MV-4-11 (cell line): Measurements from ENCODE around the gene ARMC2.
"Not testable (repeated sequence)": the region's sequence is repeated elsewhere in the genome, so short reads cannot be mapped to it uniquely, and the experiment has no call there.

Experiments
- DNase-seq: peaks from one replicate; lab custom pipeline; 2025; lab: John Stamatoyannopoulos, UW

Gene ARMC2

GRCh38 chr6:108916026-108916686, 67.9 kb downstream of the ARMC2 start:
- no peak for DNase-seq

DNA sequence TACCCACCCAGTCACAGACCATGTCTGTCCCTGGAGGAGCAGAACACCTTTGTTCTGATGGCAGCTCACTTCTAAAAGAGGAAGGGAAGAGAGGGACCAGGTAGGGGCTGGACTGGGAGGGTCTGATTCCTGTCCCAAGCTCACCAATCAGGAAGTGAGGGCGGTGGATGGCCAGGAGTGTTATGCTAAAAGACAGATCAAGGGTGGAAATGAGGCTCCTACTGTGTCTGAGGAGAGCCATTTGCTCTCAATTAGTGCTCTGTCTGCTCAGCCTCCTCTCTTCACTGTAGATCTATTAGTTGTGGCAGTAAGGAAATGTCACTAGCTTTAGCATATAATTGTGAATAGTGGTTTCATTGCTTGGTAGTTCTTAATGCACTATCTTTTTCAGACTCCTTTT, 72.5 kb downstream of the ARMC2 start:
- DNase-seq = no peak

GRCh38 chr6:108921547-108922361, 73.5 kb downstream of the ARMC2 start:
- peak; percentile 97 for DNase-seq

DNA sequence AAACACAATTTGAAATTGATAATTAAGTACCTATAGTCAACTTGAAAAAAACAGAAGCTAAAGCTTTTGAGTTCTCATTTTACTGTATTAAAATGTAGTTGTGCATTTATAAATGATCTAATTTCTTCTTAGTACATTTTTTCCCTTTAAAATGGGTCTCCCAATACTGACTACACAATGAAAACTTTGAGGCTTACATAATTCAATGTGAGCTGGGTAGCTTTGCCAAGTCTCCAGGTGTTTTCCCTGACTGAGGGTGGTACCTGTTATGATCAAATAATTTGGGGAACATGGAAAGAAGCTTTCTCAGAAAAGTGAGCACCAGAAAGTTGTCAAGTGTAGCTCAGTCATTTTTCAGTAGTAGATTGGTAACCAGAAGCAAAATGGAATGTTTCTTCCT, 74.3 kb downstream of the ARMC2 start:
- DNase-seq = no peak

- no peak for DNase-seq
Measured at GRCh38 chr6:108927927-108928326, 79.7 kb downstream of the ARMC2 start.

GRCh38 chr6:108928650-108929049, 80.4 kb downstream of the ARMC2 start:
- no peak for DNase-seq

DNA sequence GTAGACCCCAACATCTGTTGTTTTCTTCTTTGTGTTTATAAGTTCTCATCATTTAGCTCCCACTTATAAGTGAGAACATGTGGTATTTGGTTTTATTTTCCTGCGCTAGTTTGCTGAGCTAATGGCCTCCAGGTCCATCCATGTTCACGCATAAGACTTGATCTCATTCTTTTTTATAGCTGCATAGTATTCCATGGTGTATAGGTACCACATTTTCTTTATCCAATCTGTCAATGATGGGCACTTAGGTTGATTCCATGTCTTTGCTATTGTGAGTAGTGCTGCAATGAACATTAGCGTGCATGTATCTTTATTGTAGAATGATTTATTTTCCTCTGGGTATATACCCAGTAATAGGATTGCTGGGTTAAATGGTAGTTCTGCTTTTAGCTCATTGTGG, 82.9 kb downstream of the ARMC2 start:
- not testable (repeated sequence) for DNase-seq

GRCh38 chr6:108937170-108937569, 88.9 kb downstream of the ARMC2 start:
- DNase-seq = no peak

DNA sequence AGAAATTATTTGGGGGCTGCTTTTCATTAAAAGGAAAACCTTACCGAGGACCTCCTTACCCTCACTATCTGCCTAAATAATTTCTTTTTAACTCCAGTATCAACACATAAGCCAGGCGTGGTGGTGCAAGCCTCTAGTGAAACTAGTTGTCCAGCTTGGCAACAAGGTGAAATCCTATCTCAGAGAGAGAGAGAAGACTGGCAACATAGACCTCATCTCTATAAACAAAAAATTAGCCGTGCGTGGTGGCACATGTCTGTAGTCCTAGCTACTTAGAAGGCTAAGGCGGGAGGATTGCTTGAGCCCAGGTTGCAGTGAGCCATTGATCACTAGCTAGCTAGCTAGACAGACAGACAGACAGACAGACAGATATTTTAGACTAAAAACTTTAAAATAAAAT, 92.5 kb downstream of the ARMC2 start:
- DNase-seq = no peak

DNA sequence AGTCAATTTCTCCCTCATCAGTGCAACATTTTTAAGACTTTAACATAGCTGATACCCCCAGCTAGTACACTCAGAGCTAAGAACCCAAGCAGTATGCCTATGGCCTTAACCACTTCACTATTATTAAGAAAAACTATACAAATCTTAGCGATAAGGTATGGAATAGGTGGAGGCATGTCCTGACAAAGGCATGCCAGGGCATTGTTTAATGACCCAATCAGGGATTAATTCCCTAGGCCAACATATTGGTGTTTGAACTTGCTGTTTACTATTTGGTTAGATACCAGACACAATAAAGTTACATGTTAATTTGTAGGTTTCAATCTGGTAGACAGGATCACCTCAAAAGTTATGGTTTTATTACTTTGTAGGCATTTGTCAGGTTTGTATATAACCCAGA, 93.1 kb downstream of the ARMC2 start:
- DNase-seq = no peak

GRCh38 chr6:108941859-108942258, 93.6 kb downstream of the ARMC2 start:
- no peak for DNase-seq

DNA sequence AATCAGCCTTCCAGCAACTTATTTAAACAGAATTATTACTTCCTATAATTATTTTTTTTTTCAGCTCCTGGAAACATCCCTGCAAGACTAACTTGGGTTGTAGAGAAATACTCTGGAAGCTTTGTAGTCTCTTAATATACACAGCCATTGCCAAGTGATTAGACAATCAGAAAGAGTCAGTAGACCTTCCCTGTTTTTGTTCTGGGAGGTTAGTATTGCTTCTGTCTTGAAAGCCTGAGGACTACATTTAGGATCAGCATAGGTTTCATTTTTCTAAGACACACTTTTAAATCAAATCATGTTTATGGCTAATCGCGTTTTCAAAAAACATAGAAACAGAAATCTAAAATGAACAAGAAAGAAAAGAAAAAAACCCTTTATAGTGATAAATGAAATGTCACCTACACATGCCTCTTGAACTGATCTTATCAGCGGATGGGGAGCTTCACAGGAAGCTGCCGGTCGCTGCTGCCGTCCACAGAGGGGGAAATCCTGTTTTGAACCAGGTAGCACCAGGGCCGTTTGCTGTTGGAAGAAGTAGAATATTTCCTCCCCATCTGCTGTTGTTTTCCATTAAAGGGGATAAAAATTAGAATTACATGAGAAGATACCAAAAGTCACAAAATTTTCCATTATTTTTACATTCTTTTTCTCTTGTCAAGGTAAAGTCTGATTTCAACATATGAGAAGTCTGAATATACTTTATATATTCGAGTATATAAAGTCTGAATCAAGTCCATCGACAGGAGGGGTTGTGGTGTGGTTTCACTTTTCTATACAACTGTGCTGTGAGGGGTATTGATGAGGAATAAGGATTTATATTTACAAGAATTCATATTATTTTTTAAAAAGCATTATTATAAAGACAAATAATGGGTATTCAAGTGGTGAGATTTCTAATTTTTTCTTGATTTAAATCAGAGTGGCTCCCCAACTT, 94.6 kb downstream of the ARMC2 start:
- no peak for DNase-seq

- no peak for DNase-seq
Measured at GRCh38 chr6:108944071-108944470, 95.8 kb downstream of the ARMC2 start.

- DNase-seq = no peak
Measured at GRCh38 chr6:108944707-108945680, 96.8 kb downstream of the ARMC2 start.

GRCh38 chr6:108945681-108946159, 97.5 kb downstream of the ARMC2 start:
- DNase-seq = no peak

GRCh38 chr6:108946695-108947094, 98.5 kb downstream of the ARMC2 start:
- no peak for DNase-seq

GRCh38 chr6:108947114-108947854, 99.1 kb downstream of the ARMC2 start:
- peak; percentile 83 for DNase-seq

DNA sequence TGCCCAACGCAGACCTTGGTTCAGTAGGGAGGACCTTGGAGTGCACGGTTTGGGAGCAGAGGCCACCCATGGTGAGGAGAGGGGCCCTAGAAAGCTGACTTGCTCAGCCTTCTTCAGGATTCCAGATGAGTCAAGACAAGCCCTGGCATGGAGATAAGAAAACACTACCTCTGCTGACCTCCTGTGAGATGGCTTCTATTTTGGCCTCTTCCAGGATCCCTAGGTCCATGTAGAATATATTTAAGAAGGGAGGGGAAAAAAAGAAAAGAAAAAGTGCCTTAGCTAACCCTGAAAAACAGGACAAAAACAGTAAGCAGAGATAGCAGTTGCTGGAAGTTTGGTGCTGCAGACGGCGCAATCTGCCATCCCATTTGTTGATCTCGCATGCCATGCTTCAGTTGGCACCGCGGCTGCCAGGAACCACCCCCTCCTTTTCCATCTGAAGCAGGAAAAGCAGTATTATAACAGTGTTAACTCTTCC, 100.0 kb downstream of the ARMC2 start:
- no peak for DNase-seq

- no peak for DNase-seq
Measured at GRCh38 chr6:108951351-108951953, 103.2 kb downstream of the ARMC2 start.
